Activated CD4-positive, alpha-beta T cell treated with anti-CD3 and anti-CD28 coated beads for 48 hours (primary cell): ENCODE data around the gene CENPT.
"Not testable (repeated sequence)": the region's sequence is repeated elsewhere in the genome, so short reads cannot be mapped to it uniquely, and the experiment has no call there.

Experiments
- DNase-seq: peaks from one replicate; pipeline ENCODE4 v3.0.0-alpha.2; 2020

CENPT gene

DNA sequence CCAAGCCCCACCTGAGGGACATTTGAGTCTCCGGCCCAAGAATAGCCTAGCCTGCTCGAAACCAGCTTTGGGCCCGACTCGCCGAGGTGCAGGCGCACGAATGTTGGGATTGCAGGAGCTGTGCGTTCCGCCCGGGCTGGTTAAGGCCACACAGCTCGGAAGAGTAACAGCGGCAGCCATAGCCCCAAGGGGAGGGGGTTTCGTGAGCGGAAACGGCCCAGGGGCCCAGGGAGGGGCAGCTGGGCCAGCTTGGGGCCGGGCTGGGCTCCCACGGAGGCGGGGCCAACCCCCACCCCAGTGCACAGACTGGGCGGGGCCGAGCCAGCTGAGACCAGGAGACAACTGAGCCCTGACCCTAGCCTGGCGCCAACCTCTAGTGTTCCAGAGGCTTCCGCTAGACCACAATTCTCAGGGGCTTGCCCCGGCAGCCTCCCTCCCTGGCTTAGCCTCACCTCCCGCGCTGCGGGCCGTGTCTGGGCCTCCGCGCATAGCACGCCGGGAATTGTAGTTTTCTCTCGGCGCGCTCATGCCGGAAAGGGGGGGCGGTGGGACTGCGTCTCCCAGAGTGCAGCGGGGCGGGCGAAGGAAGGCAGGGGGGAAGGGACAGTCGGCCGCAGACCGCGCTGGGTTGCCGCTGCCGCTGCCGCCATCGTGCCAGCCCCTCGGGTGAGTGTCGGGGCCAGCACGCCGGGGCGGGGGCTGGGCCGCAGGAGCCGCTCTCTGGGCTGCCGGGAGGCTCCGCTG, 1.0 kb downstream of the CENPT start, which contains the start of gene NUTF2:
TSS of gene NUTF2 (plus strand) at position 614 of the 744 bp plus-strand sequence. CDS start 18,198 bp downstream, outside the sequence.
- DNase-seq, result peak; percentile 98

DNA sequence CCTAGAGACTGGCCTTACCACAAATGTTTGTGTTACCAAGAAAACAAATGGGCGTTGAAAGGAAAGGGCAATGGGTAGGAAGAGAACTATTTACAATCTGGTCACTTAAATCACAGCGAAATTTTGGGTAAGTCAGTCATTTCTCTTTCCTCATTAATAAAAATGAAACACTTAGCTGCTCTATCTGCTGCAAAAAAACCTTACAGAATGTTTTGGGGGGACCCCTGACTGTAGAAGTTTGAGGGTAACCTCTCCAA, 1.5 kb downstream of the CENPT start:
- no peak for DNase-seq

DNA sequence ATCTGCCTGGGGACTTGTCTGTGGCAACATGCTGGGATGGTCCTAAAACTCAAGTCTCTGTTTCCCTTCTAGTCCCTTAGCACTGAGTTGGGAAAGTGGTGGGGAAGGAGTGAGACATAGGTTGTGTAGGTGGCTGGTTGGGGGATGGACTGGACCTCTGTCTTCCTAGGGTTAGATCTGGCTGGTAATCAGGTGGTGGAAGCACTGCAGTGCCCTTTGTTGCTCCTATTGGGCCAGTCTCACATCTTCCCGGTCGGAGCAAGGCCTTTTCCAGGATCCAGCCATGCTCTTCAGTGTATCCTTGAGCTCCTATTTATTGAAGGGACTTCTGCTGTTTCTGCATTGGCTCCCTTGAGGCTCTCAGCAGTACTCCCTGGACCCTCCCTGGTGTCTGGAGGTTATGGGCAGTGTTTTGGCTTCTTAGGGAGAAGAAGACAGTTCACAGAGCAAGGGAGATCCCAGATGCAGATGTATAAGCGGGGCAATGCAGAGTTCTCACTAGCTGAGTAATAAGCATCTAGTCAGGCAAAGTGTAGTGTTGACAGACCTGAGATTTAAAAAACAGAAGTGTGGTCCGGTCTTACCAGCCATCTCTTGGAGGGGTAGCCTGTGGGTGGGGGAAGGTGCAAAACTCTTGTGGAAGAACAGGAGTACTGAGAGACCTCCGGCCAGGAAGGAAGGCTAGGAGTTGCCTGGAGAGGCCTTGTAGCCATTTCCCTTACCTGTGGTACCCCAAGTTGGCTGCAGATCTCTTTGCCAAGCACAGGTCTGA, 2.0 kb downstream of the CENPT start:
- DNase-seq, result no peak

DNA sequence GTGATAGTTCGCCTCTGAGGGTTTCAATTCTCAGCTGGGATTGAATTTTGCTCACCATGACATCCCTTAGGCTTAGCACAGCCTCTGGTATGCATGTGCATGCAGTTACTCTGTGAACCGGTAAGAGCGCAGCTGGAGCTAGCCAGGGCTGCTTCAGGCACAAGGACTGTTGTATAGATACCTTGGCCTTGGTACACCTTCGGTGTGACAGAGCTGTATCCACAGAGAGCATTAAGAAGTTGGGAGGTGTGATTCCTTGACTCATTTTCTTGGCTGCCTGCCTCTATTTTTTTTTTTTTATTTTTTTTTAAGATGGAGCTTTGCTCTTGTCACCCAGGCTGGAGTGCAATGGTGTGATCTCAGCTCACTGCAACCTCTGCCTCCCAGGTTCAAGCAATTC, 3.0 kb downstream of the CENPT start:
- no peak for DNase-seq

DNA sequence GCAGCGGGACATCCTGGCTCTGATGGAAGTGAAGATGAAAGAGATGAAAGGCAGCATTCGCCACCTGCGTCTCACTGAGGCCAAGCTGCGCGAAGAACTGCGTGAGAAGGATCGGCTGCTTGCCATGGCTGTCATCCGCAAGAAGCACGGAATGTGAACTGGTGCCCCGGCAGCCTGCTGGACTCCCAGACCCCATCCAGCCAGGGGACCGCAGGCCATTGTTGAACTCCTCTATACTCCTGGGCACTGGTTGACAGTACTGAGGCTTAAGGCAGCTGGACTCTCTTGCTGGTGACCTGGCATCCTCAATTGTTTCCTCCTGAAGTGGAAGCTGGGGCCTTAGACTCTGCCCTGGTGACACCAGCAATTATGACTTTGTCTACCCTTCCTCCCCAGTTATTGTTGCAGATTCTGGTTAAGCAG, 4.1 kb downstream of the CENPT start:
- no peak for DNase-seq

DNA sequence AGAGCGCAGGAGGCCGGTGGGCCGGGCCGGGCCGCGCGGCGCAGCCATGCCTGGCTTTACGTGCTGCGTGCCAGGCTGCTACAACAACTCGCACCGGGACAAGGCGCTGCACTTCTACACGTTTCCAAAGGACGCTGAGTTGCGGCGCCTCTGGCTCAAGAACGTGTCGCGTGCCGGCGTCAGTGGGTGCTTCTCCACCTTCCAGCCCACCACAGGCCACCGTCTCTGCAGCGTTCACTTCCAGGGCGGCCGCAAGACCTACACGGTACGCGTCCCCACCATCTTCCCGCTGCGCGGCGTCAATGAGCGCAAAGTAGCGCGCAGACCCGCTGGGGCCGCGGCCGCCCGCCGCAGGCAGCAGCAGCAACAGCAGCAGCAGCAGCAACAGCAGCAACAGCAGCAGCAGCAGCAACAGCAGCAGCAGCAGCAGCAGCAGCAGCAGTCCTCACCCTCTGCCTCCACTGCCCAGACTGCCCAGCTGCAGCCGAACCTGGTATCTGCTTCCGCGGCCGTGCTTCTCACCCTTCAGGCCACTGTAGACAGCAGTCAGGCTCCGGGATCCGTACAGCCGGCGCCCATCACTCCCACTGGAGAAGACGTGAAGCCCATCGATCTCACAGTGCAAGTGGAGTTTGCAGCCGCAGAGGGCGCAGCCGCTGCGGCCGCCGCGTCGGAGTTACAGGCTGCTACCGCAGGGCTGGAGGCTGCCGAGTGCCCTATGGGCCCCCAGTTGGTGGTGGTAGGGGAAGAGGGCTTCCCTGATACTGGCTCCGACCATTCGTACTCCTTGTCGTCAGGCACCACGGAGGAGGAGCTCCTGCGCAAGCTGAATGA, 4.8 kb downstream of the CENPT start:
- DNase-seq, result peak; percentile 75

DNA sequence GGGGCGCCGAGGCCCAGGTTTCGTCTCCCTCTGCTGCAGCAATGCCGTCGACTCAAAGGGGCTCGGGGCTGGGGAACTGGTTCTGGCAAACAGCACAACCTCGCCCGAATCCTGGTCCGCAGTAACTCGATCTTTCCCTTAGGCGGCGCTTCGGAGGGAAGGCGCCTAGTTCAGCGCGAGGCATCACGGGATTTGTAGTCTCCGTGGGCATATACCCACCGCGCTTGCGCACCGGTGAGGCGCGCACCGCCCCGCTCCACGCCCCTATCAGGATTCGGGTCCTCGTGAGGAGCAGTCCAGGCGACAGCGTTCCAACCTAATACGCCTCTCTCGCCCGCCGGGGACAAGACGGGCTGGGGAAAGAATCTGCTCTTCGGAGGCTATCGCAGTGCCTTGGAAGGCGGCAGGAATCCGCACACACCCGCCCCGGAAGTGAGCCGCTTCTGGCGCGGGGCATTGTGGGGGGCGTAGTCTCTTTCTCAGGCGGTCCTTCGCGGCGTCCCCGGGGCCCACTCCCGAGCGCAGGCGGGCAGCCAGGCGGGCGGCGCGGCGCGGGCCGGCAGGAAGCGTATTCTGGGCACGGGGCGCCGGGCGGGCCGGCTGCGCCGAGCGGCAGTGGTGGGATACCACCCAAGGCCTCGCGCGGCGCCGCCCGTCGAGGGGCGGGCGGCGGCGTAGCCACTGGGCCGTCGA, 5.5 kb downstream of the CENPT start, which contains the start of gene THAP11:
TSS of gene THAP11 (plus strand) at position 505 of the 693 bp plus-strand sequence. CDS start 235 bp downstream, outside the sequence.
- peak; percentile 97 for DNase-seq

DNA sequence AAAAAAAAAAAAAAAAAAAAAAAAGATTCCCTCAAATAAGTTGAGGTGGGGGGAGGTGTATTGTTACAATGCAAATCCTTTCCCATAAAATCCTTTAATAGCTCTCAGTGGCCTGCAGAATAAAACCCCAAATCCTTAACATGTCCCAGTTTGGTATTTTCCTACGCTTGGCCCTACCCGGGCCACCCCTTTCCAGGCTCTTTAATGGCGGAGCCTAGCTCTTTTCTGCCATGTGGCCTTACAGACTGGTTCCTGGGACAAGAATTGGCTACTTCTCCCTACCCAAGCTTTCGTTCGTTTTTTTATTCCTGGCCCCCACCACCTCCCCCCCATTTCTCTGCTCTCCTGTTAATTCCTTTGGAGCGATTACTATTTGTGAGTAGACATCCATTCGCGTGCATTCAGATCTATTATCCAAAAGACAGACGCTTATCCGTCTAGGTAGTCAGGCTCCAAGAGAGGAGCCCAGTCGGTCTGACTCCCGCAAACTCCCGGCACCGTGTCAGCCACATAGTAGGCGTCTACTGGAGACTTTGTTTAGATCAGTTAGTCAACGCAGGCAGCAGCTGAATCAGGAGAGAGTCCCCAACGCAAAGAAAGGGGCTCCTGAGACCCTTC, 6.2 kb downstream of the CENPT start:
- DNase-seq, result no peak

DNA sequence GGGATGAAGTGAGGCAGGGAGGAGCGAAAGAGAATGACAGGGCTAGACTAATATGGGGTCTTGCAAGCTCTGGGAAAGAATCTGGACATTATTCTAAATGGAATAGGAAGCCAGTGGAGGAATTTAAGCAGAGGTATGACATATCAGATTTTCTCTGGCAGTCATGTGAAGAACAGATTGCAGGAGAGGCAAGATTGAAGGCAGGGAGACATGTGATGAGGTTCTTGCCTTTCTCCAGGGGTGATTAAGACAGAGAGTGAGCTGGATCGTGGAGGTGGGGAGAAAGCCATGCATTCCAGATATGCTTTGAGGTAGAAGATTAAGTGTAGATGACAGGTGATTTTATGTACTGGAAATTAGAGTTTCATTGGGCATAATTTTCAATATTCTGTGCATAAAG, 9.7 kb downstream of the CENPT start:
- DNase-seq, result no peak

DNA sequence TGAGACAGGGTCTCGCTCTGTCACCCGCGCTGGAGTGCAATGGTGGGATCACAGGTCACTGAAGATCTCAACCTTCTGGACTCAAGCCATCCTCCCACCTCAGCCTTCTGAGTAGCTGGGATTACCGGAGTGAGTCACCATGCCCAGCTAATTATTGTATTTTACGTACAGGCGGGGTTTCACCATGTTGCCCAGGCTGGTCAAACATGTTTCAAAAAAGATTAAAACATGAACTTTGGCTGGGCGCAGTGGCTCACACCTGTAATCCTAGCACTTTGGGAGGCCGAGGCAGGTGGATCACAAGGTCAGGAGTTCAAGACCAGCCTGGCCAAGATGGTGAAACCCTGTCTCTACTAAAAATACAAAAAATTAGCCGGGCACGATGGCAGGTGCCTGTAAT, 10.3 kb downstream of the CENPT start:
- DNase-seq, result not testable (repeated sequence)

DNA sequence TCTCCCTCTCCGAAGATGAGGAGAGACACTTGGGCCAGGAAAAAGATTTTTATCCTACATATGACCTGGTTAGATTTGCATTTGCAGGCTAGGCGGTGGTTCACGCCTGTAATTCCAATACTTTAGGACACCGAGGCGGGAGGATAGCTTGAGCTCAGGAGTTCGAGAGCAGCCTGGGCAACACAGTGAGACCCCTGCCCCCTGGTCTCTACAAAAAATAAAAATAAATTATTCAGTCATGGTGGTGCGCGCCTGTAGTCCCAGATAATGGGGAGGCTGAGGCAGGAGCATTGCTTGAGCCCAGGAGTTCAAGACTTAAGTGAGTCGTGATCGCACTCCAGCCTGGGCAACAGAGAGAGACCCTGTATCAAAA, 13.3 kb downstream of the CENPT start:
- DNase-seq, result no peak

DNA sequence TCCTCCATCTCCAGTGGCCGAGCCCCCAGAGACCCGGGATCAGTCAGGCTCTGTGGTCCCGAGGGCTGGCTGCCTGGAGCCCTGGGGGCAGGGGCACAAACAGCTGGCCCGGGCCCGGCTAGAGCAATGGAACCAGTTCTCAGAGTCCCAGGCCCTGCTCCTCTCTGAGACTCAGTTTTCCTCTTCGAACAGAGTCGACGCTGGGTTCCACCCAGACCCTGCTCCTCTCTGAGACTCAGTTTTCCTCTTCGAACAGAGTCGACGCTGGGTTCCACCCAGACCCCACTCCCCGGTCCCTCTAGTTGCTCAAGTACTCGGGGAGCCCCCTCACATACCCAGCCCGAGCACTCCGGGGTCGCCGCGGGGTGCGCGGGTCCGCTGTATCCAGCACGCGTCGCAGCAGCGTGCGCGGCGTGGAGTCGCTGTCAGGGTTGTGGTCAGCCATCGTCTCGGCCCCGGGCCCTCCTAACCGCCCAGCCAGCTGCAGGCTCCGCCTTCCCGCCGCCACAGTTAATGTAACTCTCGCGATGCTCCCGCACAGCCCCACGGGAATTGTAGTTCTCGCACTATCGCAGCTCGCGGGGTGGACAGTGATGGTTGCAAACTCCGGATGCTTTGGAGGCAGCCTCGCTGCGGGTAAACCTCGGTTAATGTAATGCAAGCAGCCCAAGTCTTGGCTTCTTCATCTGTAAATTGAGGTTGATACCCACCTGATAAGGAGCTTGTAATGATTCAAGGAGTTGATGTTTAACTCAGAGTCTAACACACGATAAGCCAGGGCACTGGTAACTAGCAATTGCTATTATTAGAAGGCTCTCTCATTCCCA, 13.9 kb downstream of the CENPT start:
- peak; percentile 97 for DNase-seq

DNA sequence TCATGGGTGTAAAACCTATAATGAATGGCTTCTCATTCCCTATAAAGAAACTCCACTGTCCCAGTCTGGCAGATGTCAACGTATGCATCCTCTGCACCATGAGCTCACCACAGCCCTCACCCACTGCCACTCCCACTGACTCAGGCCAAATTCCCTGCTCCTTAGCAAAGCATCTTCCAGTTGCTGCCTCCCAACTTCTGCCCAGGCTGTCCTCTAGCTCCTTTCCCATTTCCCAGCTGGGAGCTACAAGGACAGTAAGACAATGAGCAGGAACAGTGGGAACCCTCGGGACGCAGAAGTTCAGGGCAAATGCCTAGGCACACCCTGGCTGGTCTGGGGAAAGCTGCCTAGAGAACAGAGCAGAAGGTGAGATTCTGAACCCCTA, 14.5 kb downstream of the CENPT start:
- no peak for DNase-seq

DNA sequence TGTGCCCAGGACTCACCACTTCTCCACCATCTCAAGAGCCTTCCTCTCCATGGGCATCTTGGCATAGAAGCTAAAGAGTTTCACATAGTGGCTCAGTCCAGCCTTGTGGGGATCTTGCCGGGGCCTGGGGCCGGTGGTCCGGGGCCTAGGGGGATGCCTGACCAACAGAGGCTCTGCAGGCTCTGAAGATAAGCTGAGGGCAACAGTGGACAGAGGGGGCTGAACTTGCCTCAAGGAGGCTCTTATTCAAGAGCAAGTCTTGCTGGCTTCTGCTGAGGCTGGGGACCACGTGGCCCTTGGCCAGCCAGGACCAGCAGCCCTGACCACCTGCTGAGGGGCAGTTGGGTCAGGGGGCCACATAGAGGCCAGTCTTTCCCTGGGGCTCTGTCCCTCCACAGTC, 18.8 kb downstream of the CENPT start:
- no peak for DNase-seq

DNA sequence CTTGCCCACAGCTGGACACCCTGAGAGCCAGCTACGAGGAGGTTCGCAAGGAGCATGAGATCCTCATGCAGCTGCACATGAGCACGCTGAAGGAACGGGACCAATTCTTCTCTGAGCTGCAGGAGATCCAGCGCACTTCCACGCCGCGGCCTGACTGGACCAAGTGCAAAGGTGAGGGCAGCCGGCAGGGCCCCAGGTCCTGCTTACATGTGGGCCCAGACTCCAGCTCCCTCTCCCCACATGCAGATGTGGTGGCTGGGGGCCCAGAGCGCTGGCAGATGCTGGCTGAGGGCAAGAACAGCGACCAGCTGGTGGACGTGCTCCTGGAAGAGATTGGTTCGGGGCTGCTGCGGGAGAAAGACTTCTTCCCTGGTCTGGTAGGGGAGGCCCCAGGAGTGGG, 21.6 kb downstream of the CENPT start:
- no peak for DNase-seq

DNA sequence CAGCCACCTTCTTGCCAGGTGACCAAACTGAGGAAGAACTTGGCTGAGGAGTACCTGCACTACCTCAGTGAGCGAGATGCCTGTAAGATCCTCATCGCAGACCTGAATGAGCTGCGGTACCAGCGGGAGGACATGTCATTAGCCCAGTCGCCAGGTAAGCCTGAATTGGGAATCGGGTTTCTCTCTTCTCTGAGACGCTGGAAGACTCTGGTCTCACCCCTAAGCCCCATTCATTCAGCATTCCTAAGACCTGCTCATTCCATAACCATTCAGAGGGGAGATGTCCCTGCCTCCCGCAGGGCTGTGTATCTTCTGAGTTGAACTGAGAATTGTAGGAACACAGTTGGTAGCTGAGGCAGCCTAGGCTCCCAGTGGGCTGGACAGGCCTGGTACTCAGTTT, 22.4 kb downstream of the CENPT start:
- no peak for DNase-seq

DNA sequence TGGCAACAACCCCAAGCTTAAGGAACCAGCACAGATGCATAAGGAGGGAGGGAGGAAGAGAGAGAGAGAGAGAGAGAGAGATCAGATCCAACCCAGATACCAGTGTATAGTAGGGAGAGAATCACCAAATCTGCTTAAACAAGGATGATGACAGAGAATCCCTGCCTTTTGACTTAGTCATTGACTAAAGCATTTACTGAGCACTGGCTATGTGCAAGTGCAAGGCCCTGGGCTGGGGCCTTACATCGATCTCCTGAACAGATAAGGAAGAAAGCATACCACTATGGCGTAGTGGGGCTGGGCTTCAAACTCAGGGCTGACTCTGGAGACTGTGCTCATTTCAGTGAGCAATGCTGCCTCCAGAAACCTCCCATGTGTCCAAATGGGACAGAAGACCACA, 25.0 kb downstream of the CENPT start:
- DNase-seq, result no peak

DNA sequence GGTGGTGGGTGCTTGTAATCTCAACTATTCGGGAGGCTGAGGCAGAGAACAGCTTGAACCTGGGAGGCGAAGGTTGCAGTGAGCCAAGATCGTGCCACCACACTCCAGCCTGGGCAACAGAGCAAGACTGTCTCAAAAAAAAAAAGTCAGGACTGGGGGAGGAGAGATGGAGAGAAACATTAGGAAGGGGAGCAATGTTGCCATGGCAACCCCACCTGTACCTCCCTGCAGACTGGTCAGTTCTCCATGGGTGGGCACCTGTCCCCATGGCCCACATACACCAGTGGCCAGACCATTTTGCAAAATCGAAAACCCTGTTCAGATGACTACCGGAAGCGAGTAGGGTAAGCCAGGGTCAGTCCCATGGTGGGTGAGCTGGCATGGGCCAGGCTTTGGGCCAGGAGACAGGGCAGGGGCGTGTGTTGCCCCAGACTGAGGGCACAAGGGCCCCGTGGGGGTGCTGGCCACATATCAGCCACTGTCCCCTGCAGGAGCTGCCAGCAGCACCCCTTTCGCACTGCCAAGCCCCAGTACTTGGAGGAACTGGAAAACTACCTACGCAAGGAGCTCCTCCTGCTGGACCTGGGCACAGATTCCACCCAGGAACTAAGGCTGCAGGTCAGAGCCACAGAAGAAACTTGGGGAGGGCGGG, 26.8 kb downstream of the CENPT start:
- DNase-seq, result no peak

DNA sequence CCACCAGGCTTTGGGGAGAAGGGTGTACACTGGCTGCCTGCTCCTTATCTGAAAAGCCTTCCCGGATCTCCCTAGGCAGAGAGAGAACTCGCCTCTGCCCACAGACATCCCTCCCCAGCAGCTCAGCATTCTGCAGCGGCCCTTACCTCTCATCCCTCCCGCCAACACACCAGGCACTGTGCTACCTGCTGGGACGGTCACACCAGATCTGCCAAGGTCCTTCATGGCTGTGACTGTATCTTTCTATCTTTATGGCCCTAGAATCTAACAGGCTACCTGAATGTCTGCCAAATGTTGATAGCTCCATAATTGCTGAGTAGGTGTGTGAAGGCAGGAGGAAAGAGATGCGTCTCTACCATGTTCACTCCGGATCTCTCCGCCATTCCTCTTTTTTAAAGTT, 32.9 kb downstream of the CENPT start:
- no peak for DNase-seq

DNA sequence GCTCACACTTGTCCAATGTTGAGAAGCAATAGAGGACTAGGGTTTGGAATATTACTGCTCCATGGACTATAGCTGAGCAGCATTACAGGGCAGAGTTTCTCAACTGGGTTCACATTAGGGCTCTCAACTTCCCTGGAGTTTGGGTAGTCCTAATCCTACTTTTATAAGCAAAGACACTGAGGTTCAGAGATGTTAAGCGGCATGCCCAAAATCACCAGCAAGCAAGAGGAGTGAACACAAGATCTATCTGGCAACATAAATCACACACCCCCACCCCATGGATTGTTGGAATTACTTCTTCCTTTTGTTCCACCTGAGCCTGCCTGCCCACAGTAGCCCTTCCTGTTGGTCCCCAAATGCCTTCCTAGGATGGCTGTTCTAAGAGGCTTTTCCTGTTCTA, 35.6 kb downstream of the CENPT start:
- no peak for DNase-seq

DNA sequence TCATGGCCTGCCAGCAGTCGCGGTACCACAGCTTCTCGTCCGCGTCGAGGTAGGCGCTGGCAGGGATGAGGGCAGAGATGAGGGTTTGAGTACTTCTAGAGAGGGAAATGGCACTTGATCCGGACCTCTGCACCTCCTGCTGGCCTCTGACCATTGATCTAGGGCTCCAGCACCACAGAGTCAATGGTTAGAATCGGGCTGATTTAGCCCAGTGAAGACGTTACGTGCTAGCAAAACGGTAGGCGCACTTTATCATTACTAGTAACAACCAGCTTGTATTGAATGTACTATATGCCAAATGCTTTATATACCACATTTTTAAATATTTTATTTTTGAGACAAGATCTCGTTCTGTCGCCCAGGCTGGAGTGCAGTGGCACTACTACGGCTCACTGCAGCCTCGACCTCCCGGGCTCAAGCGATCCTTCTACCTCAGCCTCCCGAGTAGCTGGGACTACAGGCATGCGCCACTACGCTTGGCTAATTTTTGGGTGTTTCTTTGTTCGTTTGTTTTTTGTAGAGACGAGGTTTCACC, 40.3 kb downstream of the CENPT start:
- no peak for DNase-seq
